Measurements from ENCODE around the gene PLXNB3.

PLXNB3 gene

DNA sequence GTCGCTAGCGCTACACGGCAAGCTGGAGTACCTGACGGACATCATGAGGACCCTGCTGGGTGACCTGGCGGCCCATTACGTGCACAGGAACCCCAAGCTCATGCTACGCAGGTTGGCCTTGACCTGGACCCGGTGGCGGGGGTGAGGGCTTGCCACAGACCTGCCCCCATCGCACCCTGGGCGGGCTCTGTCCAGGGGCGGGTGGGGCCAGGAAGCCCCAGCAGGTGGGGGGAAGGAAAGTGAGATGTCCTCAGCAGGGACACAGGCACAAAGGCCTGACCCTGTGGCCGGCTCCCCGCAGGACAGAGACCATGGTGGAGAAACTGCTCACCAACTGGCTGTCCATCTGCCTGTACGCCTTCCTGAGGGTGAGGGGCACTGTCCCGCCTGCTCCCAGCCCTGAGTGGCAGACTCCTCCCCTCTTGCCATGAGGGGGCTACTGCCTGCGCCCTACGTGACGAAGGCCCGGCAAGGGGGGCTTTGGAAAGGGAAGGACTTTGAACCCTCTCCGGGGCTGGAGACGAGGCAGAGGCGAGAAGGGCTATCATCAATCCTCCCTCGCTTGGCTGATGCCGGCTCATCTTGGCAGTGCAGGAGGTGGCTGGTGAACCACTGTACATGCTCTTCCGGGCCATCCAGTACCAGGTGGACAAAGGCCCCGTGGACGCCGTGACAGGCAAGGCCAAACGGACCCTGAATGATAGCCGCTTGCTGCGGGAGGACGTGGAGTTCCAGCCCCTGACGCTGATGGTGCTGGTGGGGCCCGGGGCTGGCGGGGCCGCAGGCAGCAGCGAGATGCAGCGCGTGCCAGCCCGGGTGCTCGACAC, 11.5 kb downstream of the PLXNB3 start:
- Histone ChIP-seq H3K27ac (ENCODE audit: insufficient read depth in 1 of 2, low read depth in 1 of 2, low read length in 2 of 2, poor library complexity in 1 of 2, severe bottlenecking in 2 of 2) (no peak overlapping the region), H3K36me3 (ENCODE audit: control insufficient read depth in 4 of 4, insufficient read depth in 4 of 4, low read length in 3 of 4) (no peaks in the 10 kb centered on the region), H3K4me1 (ENCODE audit: control extremely low read depth in 1 of 4, control insufficient read depth in 4 of 4, insufficient read depth in 4 of 4, low read length in 3 of 4) (peaks cover 0 to 6% (median 6%) of the 10 kb centered on the region in 4 experiments), H3K9me3 (ENCODE audit: control extremely low read depth in 1 of 5, control insufficient read depth in 4 of 5, insufficient read depth in 2 of 5, low read depth in 1 of 5, low read length in 4 of 5) (no peaks in the 10 kb centered on the region), H3K27me3 (replicated peaks in 2 of 5; ENCODE audit: control insufficient read depth in 4 of 5, insufficient read depth in 5 of 5, low read length in 4 of 5) (peaks cover 0 to 7% (median 0%) of the 10 kb centered on the region in 5 experiments), H3K4me3 (ENCODE audit: control insufficient read depth in 1 of 7, extremely low read depth in 1 of 7, insufficient read depth in 4 of 7, low read depth in 2 of 7, low read length in 6 of 7) (no peak overlapping the region)
- no peak for DNase-seq
- ChIA-PET CTCF (interaction anchor here (0.8 kb wide), 1 partner anchor 14 kb away, joined by 3 read pairs; no protein-coding TSS in a partner anchor), POLR2A (no interaction called here)
- WGBS (ENCODE audit: insufficient coverage): 95% methylated on average over 32 of the region's 42 CpGs

DNA sequence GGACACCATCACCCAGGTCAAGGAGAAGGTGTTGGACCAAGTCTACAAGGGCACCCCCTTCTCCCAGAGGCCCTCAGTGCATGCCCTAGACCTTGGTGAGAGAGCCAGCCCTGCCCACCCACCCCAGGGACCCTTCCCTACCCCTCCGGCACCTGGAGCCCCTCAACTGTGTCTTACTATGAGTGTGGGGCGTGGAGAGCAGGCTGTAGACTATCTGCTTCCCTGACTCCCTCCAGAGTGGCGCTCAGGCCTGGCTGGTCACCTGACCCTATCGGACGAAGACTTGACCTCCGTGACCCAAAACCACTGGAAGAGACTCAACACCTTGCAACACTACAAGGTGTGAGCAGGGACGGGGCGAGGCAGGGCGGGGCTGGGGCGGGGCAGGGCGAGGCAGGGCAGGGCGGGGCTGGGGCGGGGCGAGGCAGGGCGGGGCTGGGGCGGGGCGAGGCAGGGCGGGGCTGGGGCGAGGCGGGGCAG, 12.1 kb downstream of the PLXNB3 start:
- CTCF ChIA-PET: no interaction called here
- Histone ChIP-seq H3K36me3 (ENCODE audit: control insufficient read depth in 4 of 4, insufficient read depth in 4 of 4, low read length in 3 of 4) (no peaks in the 10 kb centered on the region), H3K4me3 (ENCODE audit: control insufficient read depth in 1 of 7, extremely low read depth in 1 of 7, insufficient read depth in 4 of 7, low read depth in 2 of 7, low read length in 6 of 7) (no peak overlapping the region), H3K4me1 (ENCODE audit: control extremely low read depth in 1 of 4, control insufficient read depth in 4 of 4, insufficient read depth in 4 of 4, low read length in 3 of 4) (peaks cover 0 to 11% (median 8%) of the 10 kb centered on the region in 4 experiments), H3K27me3 (replicated peaks in 2 of 5; ENCODE audit: control insufficient read depth in 4 of 5, insufficient read depth in 5 of 5, low read length in 4 of 5) (peaks cover 0 to 7% (median 0%) of the 10 kb centered on the region in 5 experiments), H3K27ac (ENCODE audit: insufficient read depth in 1 of 2, low read depth in 1 of 2, low read length in 2 of 2, poor library complexity in 1 of 2, severe bottlenecking in 2 of 2) (no peak overlapping the region), H3K9me3 (ENCODE audit: control extremely low read depth in 1 of 5, control insufficient read depth in 4 of 5, insufficient read depth in 2 of 5, low read depth in 1 of 5, low read length in 4 of 5) (no peaks in the 10 kb centered on the region)
- POLR2A ChIA-PET: no interaction called here
- no peak for DNase-seq
- 85% methylated on average over 4 of the region's 20 CpGs for WGBS (ENCODE audit: insufficient coverage)

DNA sequence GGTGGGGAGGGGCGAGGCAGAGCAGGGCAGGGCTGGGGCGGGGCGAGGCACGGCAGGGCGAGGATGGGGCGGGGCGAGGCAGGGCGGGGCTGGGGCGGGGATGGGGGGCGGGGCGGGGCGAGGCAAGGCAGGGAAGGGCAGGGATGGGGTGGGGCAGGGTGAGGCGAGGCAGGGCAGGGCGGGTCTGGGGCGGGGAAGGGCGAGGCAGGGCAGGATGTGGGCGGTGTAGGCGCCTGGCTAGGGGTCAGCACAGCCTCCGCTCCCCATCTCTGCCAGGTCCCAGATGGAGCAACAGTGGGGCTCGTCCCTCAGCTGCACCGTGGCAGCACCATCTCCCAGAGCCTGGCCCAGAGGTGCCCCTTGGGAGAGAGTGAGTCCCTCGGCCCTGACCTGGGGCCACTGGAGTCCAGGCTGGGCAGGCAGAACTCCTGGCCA, 12.6 kb downstream of the PLXNB3 start:
- H3K27me3 ChIP-seq (replicated peaks in 2 of 5; ENCODE audit: control insufficient read depth in 4 of 5, insufficient read depth in 5 of 5, low read length in 4 of 5): peaks cover 0 to 7% (median 0%) of the 10 kb centered on the region in 5 experiments
- H3K4me3 ChIP-seq (ENCODE audit: control insufficient read depth in 1 of 7, extremely low read depth in 1 of 7, insufficient read depth in 4 of 7, low read depth in 2 of 7, low read length in 6 of 7): no peak overlapping the region
- H3K9me3 ChIP-seq (ENCODE audit: control extremely low read depth in 1 of 5, control insufficient read depth in 4 of 5, insufficient read depth in 2 of 5, low read depth in 1 of 5, low read length in 4 of 5): no peaks in the 10 kb centered on the region
- peaks cover 0 to 12% (median 9%) of the 10 kb centered on the region in 4 experiments for H3K4me1 ChIP-seq (ENCODE audit: control extremely low read depth in 1 of 4, control insufficient read depth in 4 of 4, insufficient read depth in 4 of 4, low read length in 3 of 4)
- no peak overlapping the region for H3K27ac ChIP-seq (ENCODE audit: insufficient read depth in 1 of 2, low read depth in 1 of 2, low read length in 2 of 2, poor library complexity in 1 of 2, severe bottlenecking in 2 of 2)
- CTCF ChIA-PET: no interaction called here
- DNase-seq: no peak
- H3K36me3 ChIP-seq (ENCODE audit: control insufficient read depth in 4 of 4, insufficient read depth in 4 of 4, low read length in 3 of 4): no peaks in the 10 kb centered on the region
- POLR2A ChIA-PET: no interaction called here
- WGBS (ENCODE audit: insufficient coverage): 90% methylated on average over 10 of the region's 22 CpGs

DNA sequence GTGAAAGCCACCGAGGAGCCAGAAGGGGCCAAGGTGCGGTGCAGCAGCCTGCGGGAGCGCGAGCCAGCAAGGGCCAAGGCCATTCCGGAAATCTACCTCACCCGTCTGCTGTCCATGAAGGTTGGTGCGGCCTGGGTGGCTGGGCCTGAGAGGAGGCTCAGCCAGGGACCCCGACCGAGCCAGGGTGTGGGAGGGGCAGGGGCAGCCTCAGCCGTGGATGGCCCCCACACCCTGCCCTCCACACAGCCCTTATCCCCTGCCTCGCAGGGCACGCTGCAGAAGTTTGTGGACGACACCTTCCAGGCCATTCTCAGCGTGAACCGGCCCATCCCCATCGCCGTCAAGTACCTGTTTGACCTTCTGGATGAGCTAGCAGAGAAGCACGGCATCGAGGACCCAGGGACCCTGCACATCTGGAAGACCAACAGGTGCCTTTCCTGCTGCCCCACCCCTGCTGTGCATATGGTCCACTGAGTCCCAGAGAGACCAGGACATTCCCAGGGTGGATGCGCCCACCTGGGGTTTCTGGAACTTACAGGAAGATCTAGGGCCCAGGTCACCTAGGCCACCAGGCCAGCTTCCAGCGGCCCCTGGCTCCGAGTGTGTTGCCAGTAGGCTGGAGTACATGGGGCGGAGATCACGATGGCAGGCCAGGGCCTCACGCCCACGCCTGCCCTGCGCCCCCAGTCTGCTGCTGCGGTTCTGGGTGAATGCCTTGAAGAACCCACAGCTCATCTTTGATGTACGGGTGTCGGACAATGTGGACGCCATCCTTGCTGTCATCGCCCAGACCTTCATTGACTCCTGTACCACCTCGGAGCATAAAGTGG, 13.4 kb downstream of the PLXNB3 start:
- ChIA-PET CTCF (interaction anchor here (1.0 to 1.2 kb wide), 3 partner anchors 9 to 15 kb away, joined by 3 to 5 read pairs (median 4); no protein-coding TSS in a partner anchor), POLR2A (no interaction called here)
- H3K4me3 ChIP-seq (ENCODE audit: control insufficient read depth in 1 of 7, extremely low read depth in 1 of 7, insufficient read depth in 4 of 7, low read depth in 2 of 7, low read length in 6 of 7): no peak overlapping the region
- H3K9me3 ChIP-seq (ENCODE audit: control extremely low read depth in 1 of 5, control insufficient read depth in 4 of 5, insufficient read depth in 2 of 5, low read depth in 1 of 5, low read length in 4 of 5): no peaks in the 10 kb centered on the region
- DNase-seq: no peak
- H3K4me1 ChIP-seq (ENCODE audit: control extremely low read depth in 1 of 4, control insufficient read depth in 4 of 4, insufficient read depth in 4 of 4, low read length in 3 of 4): peaks cover 0 to 12% (median 9%) of the 10 kb centered on the region in 4 experiments
- WGBS (ENCODE audit: insufficient coverage): 96% methylated on average over 29 of the region's 34 CpGs
- H3K36me3 ChIP-seq (ENCODE audit: control insufficient read depth in 4 of 4, insufficient read depth in 4 of 4, low read length in 3 of 4): no peaks in the 10 kb centered on the region
- peaks cover 0 to 10% (median 0%) of the 10 kb centered on the region in 5 experiments for H3K27me3 ChIP-seq (replicated peaks in 2 of 5; ENCODE audit: control insufficient read depth in 4 of 5, insufficient read depth in 5 of 5, low read length in 4 of 5)
- H3K27ac ChIP-seq (ENCODE audit: insufficient read depth in 1 of 2, low read depth in 1 of 2, low read length in 2 of 2, poor library complexity in 1 of 2, severe bottlenecking in 2 of 2): no peak overlapping the region

DNA sequence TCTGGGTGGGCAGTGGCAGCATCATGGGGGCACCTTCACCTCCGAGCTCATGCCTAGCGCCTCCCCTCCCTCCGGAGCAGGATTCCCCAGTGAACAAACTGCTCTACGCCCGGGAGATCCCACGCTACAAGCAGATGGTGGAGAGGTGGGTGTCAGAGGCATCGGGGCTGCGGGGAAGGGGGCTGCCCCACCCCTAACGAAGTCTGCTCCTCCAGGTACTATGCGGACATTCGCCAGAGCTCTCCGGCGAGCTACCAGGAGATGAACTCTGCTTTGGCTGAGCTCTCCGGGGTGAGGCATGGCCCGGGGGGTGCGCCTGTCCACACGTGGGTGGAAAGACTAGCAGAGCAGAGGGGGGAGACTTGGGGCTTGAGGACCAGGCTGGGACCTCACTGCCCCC, 14.1 kb downstream of the PLXNB3 start:
- 86% methylated on average over 17 of the region's 17 CpGs for WGBS (ENCODE audit: insufficient coverage)
- CTCF ChIA-PET: interaction anchor here (1.0 to 1.2 kb wide), 3 partner anchors 10 to 14 kb away, joined by 3 to 5 read pairs (median 4); no protein-coding TSS in a partner anchor
- H3K4me1 ChIP-seq (ENCODE audit: control extremely low read depth in 1 of 4, control insufficient read depth in 4 of 4, insufficient read depth in 4 of 4, low read length in 3 of 4): peaks cover 0 to 12% (median 9%) of the 10 kb centered on the region in 4 experiments
- no peak for DNase-seq
- no peak overlapping the region for H3K27ac ChIP-seq (ENCODE audit: insufficient read depth in 1 of 2, low read depth in 1 of 2, low read length in 2 of 2, poor library complexity in 1 of 2, severe bottlenecking in 2 of 2)
- H3K36me3 ChIP-seq (ENCODE audit: control insufficient read depth in 4 of 4, insufficient read depth in 4 of 4, low read length in 3 of 4): no peaks in the 10 kb centered on the region
- POLR2A ChIA-PET: no interaction called here
- H3K27me3 ChIP-seq (replicated peaks in 2 of 5; ENCODE audit: control insufficient read depth in 4 of 5, insufficient read depth in 5 of 5, low read length in 4 of 5): peaks cover 0 to 10% (median 0%) of the 10 kb centered on the region in 5 experiments
- H3K9me3 ChIP-seq (ENCODE audit: control extremely low read depth in 1 of 5, control insufficient read depth in 4 of 5, insufficient read depth in 2 of 5, low read depth in 1 of 5, low read length in 4 of 5): no peaks in the 10 kb centered on the region
- H3K4me3 ChIP-seq (ENCODE audit: control insufficient read depth in 1 of 7, extremely low read depth in 1 of 7, insufficient read depth in 4 of 7, low read depth in 2 of 7, low read length in 6 of 7): no peak overlapping the region

DNA sequence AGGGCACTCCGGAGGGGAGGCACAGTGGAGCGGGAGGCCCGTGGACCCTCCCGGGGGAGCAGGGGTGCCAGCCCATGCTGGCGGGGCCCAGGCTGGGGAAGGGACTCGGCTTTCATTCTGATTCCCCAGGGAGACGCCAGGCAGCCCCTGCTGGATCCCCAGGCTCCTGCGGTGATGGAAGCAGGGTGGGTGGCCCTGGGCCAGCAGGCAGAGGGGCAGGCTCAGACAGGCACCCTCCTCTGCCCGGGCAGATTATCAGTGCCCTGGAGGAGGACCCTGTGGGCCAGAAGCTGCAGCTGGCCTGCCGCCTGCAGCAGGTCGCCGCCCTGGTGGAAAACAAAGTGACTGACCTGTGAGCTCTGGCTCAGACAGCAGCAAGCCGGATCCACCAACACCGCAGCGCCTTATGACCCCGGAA, 14.6 kb downstream of the PLXNB3 start:
- H3K4me3 ChIP-seq (ENCODE audit: control insufficient read depth in 1 of 7, extremely low read depth in 1 of 7, insufficient read depth in 4 of 7, low read depth in 2 of 7, low read length in 6 of 7): no peak overlapping the region
- peak in 1 of 3 donors; percentile 19 for DNase-seq
- no peaks in the 10 kb centered on the region for H3K9me3 ChIP-seq (ENCODE audit: control extremely low read depth in 1 of 5, control insufficient read depth in 4 of 5, insufficient read depth in 2 of 5, low read depth in 1 of 5, low read length in 4 of 5)
- WGBS (ENCODE audit: insufficient coverage): 92% methylated on average over 16 of the region's 16 CpGs
- CTCF ChIA-PET: interaction anchor here (1.0 to 1.6 kb wide), 5 partner anchors 10 to 13 kb away, joined by 3 to 7 read pairs (median 4); no protein-coding TSS in a partner anchor
- peaks cover 0 to 10% (median 0%) of the 10 kb centered on the region in 5 experiments for H3K27me3 ChIP-seq (replicated peaks in 2 of 5; ENCODE audit: control insufficient read depth in 4 of 5, insufficient read depth in 5 of 5, low read length in 4 of 5)
- peaks cover 0 to 12% (median 9%) of the 10 kb centered on the region in 4 experiments for H3K4me1 ChIP-seq (ENCODE audit: control extremely low read depth in 1 of 4, control insufficient read depth in 4 of 4, insufficient read depth in 4 of 4, low read length in 3 of 4)
- no peak overlapping the region for H3K27ac ChIP-seq (ENCODE audit: insufficient read depth in 1 of 2, low read depth in 1 of 2, low read length in 2 of 2, poor library complexity in 1 of 2, severe bottlenecking in 2 of 2)
- no peaks in the 10 kb centered on the region for H3K36me3 ChIP-seq (ENCODE audit: control insufficient read depth in 4 of 4, insufficient read depth in 4 of 4, low read length in 3 of 4)
- POLR2A ChIA-PET: no interaction called here

Measured in common myeloid progenitor, CD34-positive (primary cell).